GM12864 (cell line): ENCODE data around the gene CCDC40.

Experiments used
- DNase-seq: peaks from one replicate; pipeline ENCODE4 v3.0.0-alpha.2; 2011; ENCODE audit warnings: low read depth
- H3K4me3 ChIP-seq: 2 replicates; pipeline ENCODE4 v1.5.1; 2011; ENCODE audit warnings: mild to moderate bottlenecking, low read depth, low read length, control low read depth
- CTCF ChIP-seq: IDR thresholded peaks from 2 replicates; pipeline ENCODE4 v1.5.1; 2011; ENCODE audit warnings: low read depth, mild to moderate bottlenecking, moderate library complexity, low read length, control low read depth, inconsistent platforms; ENCODE audit errors: missing control alignments

Gene CCDC40

GRCh38 chr17:80007939-80008338, 28.5 kb upstream of the CCDC40 start:
- H3K4me3 ChIP-seq, result no peak overlapping the region
- TF ChIP-seq CTCF, result no peak
- DNase-seq, result no peak

GRCh38 chr17:80008383-80008840, 28.0 kb upstream of the CCDC40 start:
- TF ChIP-seq CTCF, result peak; percentile 95
- no peak overlapping the region for H3K4me3 ChIP-seq
- DNase-seq, result no peak

- TF ChIP-seq CTCF, result no peak
- H3K4me3 ChIP-seq, result no peak overlapping the region
- DNase-seq, result no peak
Measured at GRCh38 chr17:80008848-80009247, 27.6 kb upstream of the CCDC40 start.

- DNase-seq, result no peak
- no peak overlapping the region for H3K4me3 ChIP-seq
- no peak for TF ChIP-seq CTCF
Measured at GRCh38 chr17:80009391-80010282, 26.8 kb upstream of the CCDC40 start.

- H3K4me3 ChIP-seq, result no peak overlapping the region
- no peak for DNase-seq
- TF ChIP-seq CTCF, result no peak
Measured at GRCh38 chr17:80010283-80010858, 26.1 kb upstream of the CCDC40 start.

GRCh38 chr17:80011989-80012555, 24.4 kb upstream of the CCDC40 start:
- no peak for TF ChIP-seq CTCF
- DNase-seq, result no peak
- H3K4me3 ChIP-seq, result no peak overlapping the region
